Colon (tissue), 2 donors: Measurements from ENCODE around the gene SH3PXD2A.

ENCODE experiments used
- FAIRE-seq: peaks from 2 replicates; lab custom pipeline; 2012; peaks lifted over from hg19 to GRCh38; lab: Jason Lieb, UNC
- donor health status: control.
- donor health status: control.

Gene SH3PXD2A

GRCh38 chr10:103558911-103559310 is 296.5 kb downstream of the SH3PXD2A start:
- no peak for FAIRE-seq

- FAIRE-seq = no peak
These were observed 297.9 kb downstream of the SH3PXD2A start for GRCh38 chr10:103557455-103557854.

GRCh38 chr10:103556383-103557007 is 298.9 kb downstream of the SH3PXD2A start:
- FAIRE-seq = no peak

GRCh38 chr10:103555712-103556111 is 299.7 kb downstream of the SH3PXD2A start:
- FAIRE-seq = no peak

GRCh38 chr10:103555325-103555649 is 300.1 kb downstream of the SH3PXD2A start:
- no peak for FAIRE-seq

GRCh38 chr10:103554488-103555324 is 300.7 kb downstream of the SH3PXD2A start:
- no peak for FAIRE-seq

- no peak for FAIRE-seq
These were observed 301.5 kb downstream of the SH3PXD2A start for GRCh38 chr10:103553743-103554487.

- FAIRE-seq = no peak
These were observed 302.3 kb downstream of the SH3PXD2A start for GRCh38 chr10:103552856-103553742.

- FAIRE-seq = no peak
These were observed 303.5 kb downstream of the SH3PXD2A start for GRCh38 chr10:103551619-103552602.

GRCh38 chr10:103550229-103550628 is 305.1 kb downstream of the SH3PXD2A start:
- FAIRE-seq = no peak

- FAIRE-seq = no peak
These were observed 306.1 kb downstream of the SH3PXD2A start for GRCh38 chr10:103549349-103549685.

- no peak for FAIRE-seq
These were observed 306.6 kb downstream of the SH3PXD2A start for GRCh38 chr10:103548581-103549348.

GRCh38 chr10:103548006-103548405 is 307.4 kb downstream of the SH3PXD2A start:
- no peak for FAIRE-seq

GRCh38 chr10:103547391-103547946 is 307.9 kb downstream of the SH3PXD2A start:
- FAIRE-seq = no peak

- no peak for FAIRE-seq
These were observed 309.0 kb downstream of the SH3PXD2A start for GRCh38 chr10:103546401-103546800.

GRCh38 chr10:103545771-103546281 is 309.6 kb downstream of the SH3PXD2A start:
- no peak for FAIRE-seq

- no peak for FAIRE-seq
These were observed 310.0 kb downstream of the SH3PXD2A start for GRCh38 chr10:103545366-103545765.

GRCh38 chr10:103544657-103545310 is 310.6 kb downstream of the SH3PXD2A start:
- no peak for FAIRE-seq
